GM23338 (cell line): ENCODE measurements around the gene SUPT7L. TPM values are rescaled to one million over a fixed set of nuclear protein-coding genes. Genes with fewer than 3 reads are reported as not detected.

Experiments used
- ATAC-seq: fragments of 200-7000 bp; cut with Tn5 transposase; 3 replicates; pipeline ENCODE4 v1.9.1; 2020
- DNase-seq: peaks from one replicate; pipeline ENCODE4 v3.0.0-alpha.2; 2015; ENCODE audit warnings: low spot score
- H2AFZ ChIP-seq: fragments of 200-600 bp; sonication (generic); 2 replicates; pipeline ENCODE4 v1.8.0; 2016; ENCODE audit warnings: antibody characterized with exemption, mild to moderate bottlenecking, moderate library complexity
- H3F3A ChIP-seq: fragments of 200-600 bp; sonication (generic); replicated peaks from 2 replicates; pipeline ENCODE4 v1.8.0; 2017; ENCODE audit warnings: antibody characterized with exemption, mixed run types, low read depth
- H3K27ac ChIP-seq: fragments of 200-600 bp; sonication (generic); 2 replicates; pipeline ENCODE4 v1.6.1; 2016; ENCODE audit warnings: low read depth
- H3K27me3 ChIP-seq: fragments of 200-600 bp; sonication (generic); 2 replicates; pipeline ENCODE4 v1.8.0; 2016; ENCODE audit warnings: mild to moderate bottlenecking, mixed run types, moderate library complexity; ENCODE audit not compliant: insufficient read depth
- H3K36me3 ChIP-seq: fragments of 200-600 bp; sonication (generic); 2 replicates; pipeline ENCODE4 v1.8.0; 2016; ENCODE audit warnings: mild to moderate bottlenecking; ENCODE audit not compliant: insufficient read depth
- H3K4me1 ChIP-seq: fragments of 200-600 bp; sonication (generic); 2 replicates; pipeline ENCODE4 v1.8.0; 2016; ENCODE audit warnings: mild to moderate bottlenecking, moderate library complexity; ENCODE audit not compliant: insufficient read depth
- H3K4me2 ChIP-seq: fragments of 200-600 bp; sonication (generic); 2 replicates; pipeline ENCODE4 v1.7.1; 2017; ENCODE audit warnings: mixed run types
- H3K4me3 ChIP-seq: fragments of 200-600 bp; sonication (generic); 2 replicates; pipeline ENCODE4 v1.6.1; 2016; ENCODE audit warnings: mixed run types
- H3K79me2 ChIP-seq: fragments of 200-600 bp; sonication (generic); replicated peaks from 2 replicates; pipeline ENCODE4 v1.8.0; 2017; ENCODE audit warnings: mild to moderate bottlenecking; ENCODE audit not compliant: insufficient read depth
- H3K9me2 ChIP-seq: fragments of 200-600 bp; sonication (generic); 2 replicates; pipeline ENCODE4 v1.8.0; 2017; ENCODE audit not compliant: insufficient read depth
- H4K20me1 ChIP-seq: fragments of 200-600 bp; sonication (generic); replicated peaks from 2 replicates; pipeline ENCODE4 v1.8.0; 2017; ENCODE audit warnings: mild to moderate bottlenecking; ENCODE audit not compliant: insufficient read depth
- H3K27ac Mint-ChIP-seq: 2 replicates; pipeline ENCODE4 v1.8.0; 2020; ENCODE audit warnings: inconsistent platforms, mild to moderate bottlenecking, moderate library complexity, mixed read lengths
- H3K27me3 Mint-ChIP-seq: 3 replicates; pipeline ENCODE4 v1.8.0; 2022; ENCODE audit warnings: low read depth, mild to moderate bottlenecking, moderate library complexity, mixed read lengths, inconsistent platforms; ENCODE audit not compliant: insufficient read depth, poor library complexity
- H3K36me3 Mint-ChIP-seq: 3 replicates; pipeline ENCODE4 v1.8.0; 2021; ENCODE audit warnings: low read depth, mild to moderate bottlenecking, inconsistent platforms, moderate library complexity, mixed read lengths
- H3K4me1 Mint-ChIP-seq: 3 replicates; pipeline ENCODE4 v1.8.0; 2020; ENCODE audit warnings: mild to moderate bottlenecking, inconsistent platforms, mixed read lengths
- H3K4me3 Mint-ChIP-seq: 3 replicates; pipeline ENCODE4 v1.8.0; 2021; ENCODE audit warnings: moderate library complexity, mild to moderate bottlenecking, inconsistent platforms, mixed read lengths
- H3K9me3 Mint-ChIP-seq: 3 replicates; pipeline ENCODE4 v1.8.0; 2020; ENCODE audit warnings: moderate library complexity, mild to moderate bottlenecking, inconsistent platforms, mixed read lengths
- CREB1 ChIP-seq: fragments of 250-450 bp; sonication (Bioruptor Pico); IDR thresholded peaks from 2 replicates; pipeline ENCODE4 v1.5.0; 2020; ENCODE audit warnings: low read depth, mild to moderate bottlenecking, moderate library complexity
- ETS1 ChIP-seq: IDR thresholded peaks from 2 replicates; pipeline ENCODE4 v1.6.1; 2016; ENCODE audit warnings: antibody characterized with exemption
- EZH2 ChIP-seq: fragments of 200-600 bp; sonication (generic); IDR thresholded peaks from one replicate; pipeline ENCODE4 v1.8.0; 2017; ENCODE audit warnings: antibody characterized with exemption, mild to moderate bottlenecking, low read depth; ENCODE audit not compliant: unreplicated experiment
- EZH2phosphoT487 ChIP-seq: fragments of 200-600 bp; sonication (generic); IDR thresholded peaks from one replicate; pipeline ENCODE4 v1.8.1; 2018; ENCODE audit warnings: antibody characterized with exemption; ENCODE audit not compliant: unreplicated experiment
- JUNB ChIP-seq: IDR thresholded peaks from one replicate; pipeline ENCODE4 v1.6.1; 2016; ENCODE audit warnings: antibody characterized with exemption; ENCODE audit not compliant: unreplicated experiment
- NANOG ChIP-seq: IDR thresholded peaks from 2 replicates; pipeline ENCODE4 v1.6.1; 2016; ENCODE audit warnings: antibody characterized with exemption, borderline replicate concordance
- POLR2AphosphoS5 ChIP-seq: IDR thresholded peaks from 2 replicates; pipeline ENCODE4 v1.6.1; 2016; ENCODE audit warnings: antibody characterized with exemption, low read depth
- STAT1 ChIP-seq: IDR thresholded peaks from one replicate; pipeline ENCODE4 v1.6.1; 2016; ENCODE audit warnings: antibody characterized with exemption; ENCODE audit not compliant: unreplicated experiment
- ZNF114 ChIP-seq: fragments of 250-450 bp; sonication (Bioruptor Pico); IDR thresholded peaks from 2 replicates; pipeline ENCODE4 v1.5.0; 2020; ENCODE audit warnings: mild to moderate bottlenecking, moderate library complexity
- ZNF331 ChIP-seq: fragments of 250-450 bp; sonication (Bioruptor Pico); IDR thresholded peaks from 2 replicates; pipeline ENCODE4 v1.5.0; 2020; ENCODE audit warnings: low read depth, mild to moderate bottlenecking, moderate library complexity
- ZNF462 ChIP-seq: fragments of 250-450 bp; sonication (Bioruptor Pico); IDR thresholded peaks from 2 replicates; pipeline ENCODE4 v1.5.0; 2020; ENCODE audit warnings: mild to moderate bottlenecking, moderate library complexity
- polyA plus RNA-seq: library from polyadenylated mRNA; unstranded; fragments of >200 nt; fragmentation: Nextera tagmentation; extraction: Ambion mirVana; gene quantifications from 2 replicates; pipeline ENCODE4 v1.2.1, GENCODE V29; 2016
- total RNA-seq: library from RNA; depleted of rRNA; stranded (reverse); fragments of >200 nt; shearing (Covaris generic); gene quantifications from 2 replicates; pipeline ENCODE4 v1.2.3, GENCODE V29; 2014
- TF ChIP-seq, protein P1 (sequence below), 2 experiments: fragments of 200-600 bp in 1 of 2; sonication (generic) in 1 of 2; conservative IDR thresholded peaks; 2 replicates each; pipeline versions ENCODE4 v1.5.1 to v1.6.1; 2016 to 2017; ENCODE audit warnings: antibody characterized with exemption in 2 of 2, low read depth in 2 of 2, mild to moderate bottlenecking in 2 of 2, moderate library complexity in 1 of 2
- TF ChIP-seq, protein P2 (sequence below): IDR thresholded peaks from one replicate; pipeline ENCODE4 v1.6.1; 2018; ENCODE audit warnings: antibody characterized with exemption; ENCODE audit not compliant: unreplicated experiment

The SUPT7L gene
- total and polyA plus RNA-seq, 2 experiments from 2014 or later, result 13.7 to 16.5 TPM

DNA sequence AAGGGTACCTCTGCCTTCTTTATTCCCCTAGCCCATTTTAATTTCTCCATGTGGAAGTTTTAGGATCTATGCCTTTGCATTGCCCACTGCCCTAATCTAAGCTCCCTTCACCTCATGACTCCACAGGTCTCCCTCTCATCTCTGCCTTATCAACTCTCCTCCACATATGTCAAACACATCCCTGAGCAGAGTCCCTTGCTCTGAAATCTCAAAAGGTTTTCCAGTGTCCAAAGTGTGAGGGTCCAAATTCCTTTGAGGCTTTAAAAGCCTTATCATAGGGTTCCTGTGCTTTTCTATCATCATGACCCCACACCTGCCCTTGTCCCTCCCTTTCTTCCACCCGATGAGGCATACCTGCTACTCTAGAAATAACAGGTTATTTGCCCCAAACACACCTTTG, 38.9 kb upstream of the SUPT7L start:
- H3K27ac Mint-ChIP-seq, result no peak overlapping the region
- H3K27ac ChIP-seq, result no peak overlapping the region
- H3K36me3 ChIP-seq, result no peaks in the 10 kb centered on the region
- H3K4me3 ChIP-seq, result no peak overlapping the region
- no peak for DNase-seq
- H3K79me2 ChIP-seq, result no peaks in the 10 kb centered on the region
- no peak overlapping the region for H3K4me2 ChIP-seq
- H3K36me3 Mint-ChIP-seq, result no peaks in the 10 kb centered on the region
- peaks cover 5% of the 10 kb centered on the region for H3K27me3 Mint-ChIP-seq
- no peak overlapping the region for H3K4me3 Mint-ChIP-seq
- H2AFZ ChIP-seq, result no peak overlapping the region
- H3K9me3 Mint-ChIP-seq, result no peaks in the 10 kb centered on the region
- ATAC-seq, result no peak
- no peaks in the 10 kb centered on the region for H3K9me2 ChIP-seq
- peaks cover 10% of the 10 kb centered on the region for H3K4me1 ChIP-seq
- no peaks in the 10 kb centered on the region for H3F3A ChIP-seq
- peaks cover 9% of the 10 kb centered on the region; the same call in 2 of the 3 replicates for H3K4me1 Mint-ChIP-seq
- no peaks in the 10 kb centered on the region for H4K20me1 ChIP-seq
- TF ChIP-seq, protein P1, sequence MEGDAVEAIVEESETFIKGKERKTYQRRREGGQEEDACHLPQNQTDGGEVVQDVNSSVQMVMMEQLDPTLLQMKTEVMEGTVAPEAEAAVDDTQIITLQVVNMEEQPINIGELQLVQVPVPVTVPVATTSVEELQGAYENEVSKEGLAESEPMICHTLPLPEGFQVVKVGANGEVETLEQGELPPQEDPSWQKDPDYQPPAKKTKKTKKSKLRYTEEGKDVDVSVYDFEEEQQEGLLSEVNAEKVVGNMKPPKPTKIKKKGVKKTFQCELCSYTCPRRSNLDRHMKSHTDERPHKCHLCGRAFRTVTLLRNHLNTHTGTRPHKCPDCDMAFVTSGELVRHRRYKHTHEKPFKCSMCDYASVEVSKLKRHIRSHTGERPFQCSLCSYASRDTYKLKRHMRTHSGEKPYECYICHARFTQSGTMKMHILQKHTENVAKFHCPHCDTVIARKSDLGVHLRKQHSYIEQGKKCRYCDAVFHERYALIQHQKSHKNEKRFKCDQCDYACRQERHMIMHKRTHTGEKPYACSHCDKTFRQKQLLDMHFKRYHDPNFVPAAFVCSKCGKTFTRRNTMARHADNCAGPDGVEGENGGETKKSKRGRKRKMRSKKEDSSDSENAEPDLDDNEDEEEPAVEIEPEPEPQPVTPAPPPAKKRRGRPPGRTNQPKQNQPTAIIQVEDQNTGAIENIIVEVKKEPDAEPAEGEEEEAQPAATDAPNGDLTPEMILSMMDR (conservative IDR thresholded peaks at IDR 0.05; ENCODE audit: low read depth in 2 of 2), result no peak
- no peak for TF ChIP-seq JUNB
- no peak for TF ChIP-seq STAT1
- TF ChIP-seq, protein P2, sequence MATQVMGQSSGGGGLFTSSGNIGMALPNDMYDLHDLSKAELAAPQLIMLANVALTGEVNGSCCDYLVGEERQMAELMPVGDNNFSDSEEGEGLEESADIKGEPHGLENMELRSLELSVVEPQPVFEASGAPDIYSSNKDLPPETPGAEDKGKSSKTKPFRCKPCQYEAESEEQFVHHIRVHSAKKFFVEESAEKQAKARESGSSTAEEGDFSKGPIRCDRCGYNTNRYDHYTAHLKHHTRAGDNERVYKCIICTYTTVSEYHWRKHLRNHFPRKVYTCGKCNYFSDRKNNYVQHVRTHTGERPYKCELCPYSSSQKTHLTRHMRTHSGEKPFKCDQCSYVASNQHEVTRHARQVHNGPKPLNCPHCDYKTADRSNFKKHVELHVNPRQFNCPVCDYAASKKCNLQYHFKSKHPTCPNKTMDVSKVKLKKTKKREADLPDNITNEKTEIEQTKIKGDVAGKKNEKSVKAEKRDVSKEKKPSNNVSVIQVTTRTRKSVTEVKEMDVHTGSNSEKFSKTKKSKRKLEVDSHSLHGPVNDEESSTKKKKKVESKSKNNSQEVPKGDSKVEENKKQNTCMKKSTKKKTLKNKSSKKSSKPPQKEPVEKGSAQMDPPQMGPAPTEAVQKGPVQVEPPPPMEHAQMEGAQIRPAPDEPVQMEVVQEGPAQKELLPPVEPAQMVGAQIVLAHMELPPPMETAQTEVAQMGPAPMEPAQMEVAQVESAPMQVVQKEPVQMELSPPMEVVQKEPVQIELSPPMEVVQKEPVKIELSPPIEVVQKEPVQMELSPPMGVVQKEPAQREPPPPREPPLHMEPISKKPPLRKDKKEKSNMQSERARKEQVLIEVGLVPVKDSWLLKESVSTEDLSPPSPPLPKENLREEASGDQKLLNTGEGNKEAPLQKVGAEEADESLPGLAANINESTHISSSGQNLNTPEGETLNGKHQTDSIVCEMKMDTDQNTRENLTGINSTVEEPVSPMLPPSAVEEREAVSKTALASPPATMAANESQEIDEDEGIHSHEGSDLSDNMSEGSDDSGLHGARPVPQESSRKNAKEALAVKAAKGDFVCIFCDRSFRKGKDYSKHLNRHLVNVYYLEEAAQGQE, result no peak
- TF ChIP-seq ZNF331 (CRISPR knock-in tag), result no peak
- no peak for TF ChIP-seq CREB1 (CRISPR knock-in tag)
- TF ChIP-seq EZH2, result no peak
- no peak for TF ChIP-seq POLR2AphosphoS5
- TF ChIP-seq EZH2phosphoT487, result no peak
- TF ChIP-seq NANOG, result no peak
- TF ChIP-seq ZNF462 (CRISPR knock-in tag), result no peak
- TF ChIP-seq ETS1, result no peak
- no peak for TF ChIP-seq ZNF114
- no peaks in the 10 kb centered on the region for H3K27me3 ChIP-seq
